Measurements from ENCODE around the gene KLHL22.
"Not testable (repeated sequence)": the region's sequence is repeated elsewhere in the genome, so short reads cannot be mapped to it uniquely, and the experiment has no call there.

GRCh38 chr22:20415699-20416098, 79.9 kb downstream of the KLHL22 start:
- TF ChIP-seq CTCF (IDR thresholded peaks at IDR 0.05; ENCODE audit: low read length); EZH2 (optimal IDR thresholded peaks at IDR 0.05; ENCODE audit: low read depth, low read length): not testable (repeated sequence)
